ENCODE measurements around the gene HAUS6. TPM values are rescaled to one million over a fixed set of nuclear protein-coding genes. Genes with fewer than 3 reads are reported as not detected.

The HAUS6 gene
- total RNA-seq, 1 donor, result 14.5 TPM

- Histone ChIP-seq H2AFZ (ENCODE audit: low read length) (peak overlapping the region; percentile 76), H3K27ac (ENCODE audit: low read depth, low read length) (no peak overlapping the region), H3K4me1 (ENCODE audit: insufficient read depth, low read length) (peaks cover 2% of the 10 kb centered on the region), H4K20me1 (ENCODE audit: insufficient read depth, low read length) (no peaks in the 10 kb centered on the region), H3K36me3 (ENCODE audit: insufficient read depth, low read length) (no peaks in the 10 kb centered on the region), H3K9me3 (ENCODE audit: low read depth, low read length) (no peaks in the 10 kb centered on the region), H3K4me2 (ENCODE audit: insufficient read depth, low read length) (no peak overlapping the region), H3K4me3 (ENCODE audit: insufficient read depth, low read length) (no peak overlapping the region), H3K27me3 (ENCODE audit: insufficient read depth, low read length) (no peaks in the 10 kb centered on the region), H3K79me2 (ENCODE audit: insufficient read depth, low read length) (no peaks in the 10 kb centered on the region)
- DNase-seq (ENCODE audit: insufficient read length, low spot score, missing footprints), result no peak
- TF ChIP-seq, protein P1, sequence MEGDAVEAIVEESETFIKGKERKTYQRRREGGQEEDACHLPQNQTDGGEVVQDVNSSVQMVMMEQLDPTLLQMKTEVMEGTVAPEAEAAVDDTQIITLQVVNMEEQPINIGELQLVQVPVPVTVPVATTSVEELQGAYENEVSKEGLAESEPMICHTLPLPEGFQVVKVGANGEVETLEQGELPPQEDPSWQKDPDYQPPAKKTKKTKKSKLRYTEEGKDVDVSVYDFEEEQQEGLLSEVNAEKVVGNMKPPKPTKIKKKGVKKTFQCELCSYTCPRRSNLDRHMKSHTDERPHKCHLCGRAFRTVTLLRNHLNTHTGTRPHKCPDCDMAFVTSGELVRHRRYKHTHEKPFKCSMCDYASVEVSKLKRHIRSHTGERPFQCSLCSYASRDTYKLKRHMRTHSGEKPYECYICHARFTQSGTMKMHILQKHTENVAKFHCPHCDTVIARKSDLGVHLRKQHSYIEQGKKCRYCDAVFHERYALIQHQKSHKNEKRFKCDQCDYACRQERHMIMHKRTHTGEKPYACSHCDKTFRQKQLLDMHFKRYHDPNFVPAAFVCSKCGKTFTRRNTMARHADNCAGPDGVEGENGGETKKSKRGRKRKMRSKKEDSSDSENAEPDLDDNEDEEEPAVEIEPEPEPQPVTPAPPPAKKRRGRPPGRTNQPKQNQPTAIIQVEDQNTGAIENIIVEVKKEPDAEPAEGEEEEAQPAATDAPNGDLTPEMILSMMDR (IDR thresholded peaks at IDR 0.05; ENCODE audit: extremely low read depth, low read depth, low read length), result no peak
Observed at GRCh38 chr9:19018201-19018600, 84.5 kb downstream of the HAUS6 start.

GRCh38 chr9:19009391-19009965 is 93.2 kb downstream of the HAUS6 start:
- no peaks in the 10 kb centered on the region for H3K9me3 ChIP-seq (ENCODE audit: low read depth, low read length)
- H3K4me1 ChIP-seq (ENCODE audit: insufficient read depth, low read length), result peaks cover 4% of the 10 kb centered on the region
- TF ChIP-seq, protein P1 (IDR thresholded peaks at IDR 0.05; ENCODE audit: extremely low read depth, low read depth, low read length), result no peak

More at GRCh38 chr9:19009391-19009965, 93.2 kb downstream of the HAUS6 start:
- H3K27me3 ChIP-seq (ENCODE audit: insufficient read depth, low read length), result no peaks in the 10 kb centered on the region
- no peak for DNase-seq (ENCODE audit: insufficient read length, low spot score, missing footprints)
- H3K4me3 ChIP-seq (ENCODE audit: insufficient read depth, low read length), result no peak overlapping the region
- no peak overlapping the region for H3K4me2 ChIP-seq (ENCODE audit: insufficient read depth, low read length)
- H2AFZ ChIP-seq (ENCODE audit: low read length), result peak overlapping the region; percentile 26
- H3K79me2 ChIP-seq (ENCODE audit: insufficient read depth, low read length), result no peaks in the 10 kb centered on the region
- H3K36me3 ChIP-seq (ENCODE audit: insufficient read depth, low read length), result no peaks in the 10 kb centered on the region
- H3K27ac ChIP-seq (ENCODE audit: low read depth, low read length), result no peak overlapping the region
- H4K20me1 ChIP-seq (ENCODE audit: insufficient read depth, low read length), result no peaks in the 10 kb centered on the region

Small RNA genes lying within 50 kb of the gene (small RNA-seq; reads per million reads assigned to genes)
- gene RF00019 (not detected), gene RNU6-264P (not detected), gene SCARNA8 (55.7 reads per million, percentile 96 among the genes with 10 or more reads in this experiment)

Other genes starting within 250 kb of the HAUS6 start
- gene SAXO1, start 69.7 kb downstream of the HAUS6 start, total RNA-seq, result under 0.01 TPM in 2 replicates
- 54.6 and 59.5 TPM in 2 replicates for gene RRAGA, start 53.5 kb downstream of the HAUS6 start, total RNA-seq
- 113 and 143 TPM in 2 replicates for gene PLIN2, start 24.6 kb upstream of the HAUS6 start, total RNA-seq
- gene DENND4C, start 127.8 kb upstream of the HAUS6 start, total RNA-seq, result 65.1 and 83.7 TPM in 2 replicates